Osteocyte (in vitro differentiated cells): Measurements from ENCODE around the gene CAPNS2. TPM values are rescaled to one million over a fixed set of nuclear protein-coding genes. Genes with fewer than 3 reads are reported as not detected.

Source experiments
- DNase-seq: peaks from one replicate; pipeline ENCODE4 v3.0.0; 2021; ENCODE audit warnings: mixed read lengths; ENCODE audit not compliant: unreplicated experiment; ENCODE audit errors: extremely low spot score
- H3K27ac Mint-ChIP-seq: one replicate; pipeline ENCODE4 v1.8.0; 2021; ENCODE audit warnings: mild to moderate bottlenecking, mixed read lengths; ENCODE audit not compliant: unreplicated experiment
- H3K27me3 Mint-ChIP-seq: one replicate; pipeline ENCODE4 v1.8.0; 2021; ENCODE audit warnings: mixed read lengths; ENCODE audit not compliant: unreplicated experiment
- H3K36me3 Mint-ChIP-seq: one replicate; pipeline ENCODE4 v1.8.0; 2021; ENCODE audit warnings: mixed read lengths; ENCODE audit not compliant: unreplicated experiment
- H3K4me1 Mint-ChIP-seq: one replicate; pipeline ENCODE4 v1.8.0; 2021; ENCODE audit warnings: mixed read lengths; ENCODE audit not compliant: unreplicated experiment
- H3K4me3 Mint-ChIP-seq: one replicate; pipeline ENCODE4 v1.8.0; 2021; ENCODE audit warnings: mild to moderate bottlenecking, moderate library complexity, mixed read lengths; ENCODE audit not compliant: unreplicated experiment
- H3K9me3 Mint-ChIP-seq: one replicate; pipeline ENCODE4 v1.8.0; 2021; ENCODE audit warnings: mixed read lengths; ENCODE audit not compliant: unreplicated experiment
- CTCF ChIP-seq: fragments of 200-600 bp; sonication (generic); IDR thresholded peaks from 2 replicates; pipeline ENCODE4 v1.5.0; 2021; ENCODE audit warnings: antibody characterized with exemption, mild to moderate bottlenecking, moderate library complexity
- total RNA-seq: library from RNA; stranded (reverse); gene quantifications from 2 replicates; pipeline ENCODE4 v1.2.1, GENCODE V29; 2021

CAPNS2 gene
- total RNA-seq, 1 donor from 2014 or later, result 0.35 TPM

DNA sequence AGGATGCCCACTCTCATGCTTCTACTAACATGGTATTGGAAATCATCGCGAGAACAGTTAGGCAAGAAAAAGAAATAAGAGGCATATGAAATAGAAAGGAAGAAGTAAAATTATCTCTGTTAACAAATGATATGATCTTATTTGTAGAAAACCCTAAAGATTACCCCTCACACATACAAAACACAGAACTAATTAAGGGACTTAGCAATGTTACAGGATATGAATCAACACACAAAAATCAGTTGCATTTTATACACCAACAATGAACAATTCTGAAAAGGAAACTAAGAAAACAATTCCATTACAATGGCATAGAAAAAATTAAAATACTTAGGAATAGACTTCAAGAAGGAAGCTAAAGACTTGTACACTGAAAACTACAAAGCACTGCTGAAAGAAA, 2.7 kb upstream of the CAPNS2 start:
- peaks cover 45% of the 10 kb centered on the region for H3K4me1 Mint-ChIP-seq
- peaks cover 6% of the 10 kb centered on the region for H3K36me3 Mint-ChIP-seq
- TF ChIP-seq CTCF, result no peak
- no peaks in the 10 kb centered on the region for H3K9me3 Mint-ChIP-seq
- H3K27me3 Mint-ChIP-seq, result no peaks in the 10 kb centered on the region
- no peak overlapping the region for H3K27ac Mint-ChIP-seq
- no peak for DNase-seq
- no peak overlapping the region for H3K4me3 Mint-ChIP-seq

DNA sequence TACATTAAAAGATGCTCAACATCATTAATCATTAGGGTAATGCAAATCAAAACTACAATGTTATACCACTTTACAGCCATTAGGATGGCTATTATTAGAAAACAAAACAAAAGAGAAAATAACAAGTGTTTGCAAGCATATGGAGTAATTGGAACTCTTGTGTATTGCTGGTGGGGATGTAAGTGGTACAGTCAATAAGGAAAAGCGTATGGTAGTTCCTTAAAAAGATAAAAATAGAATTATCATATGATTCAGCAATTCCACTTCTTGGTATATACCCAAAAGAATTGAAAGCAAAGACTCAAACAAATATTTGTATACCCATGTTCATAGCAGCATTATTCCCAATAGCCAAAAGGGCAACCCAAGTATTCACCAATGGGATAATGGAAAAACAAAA, 1.4 kb upstream of the CAPNS2 start:
- Mint-ChIP-seq H3K4me1 (peaks cover 42% of the 10 kb centered on the region), H3K4me3 (no peak overlapping the region), H3K36me3 (peaks cover 6% of the 10 kb centered on the region), H3K27me3 (no peaks in the 10 kb centered on the region), H3K27ac (no peak overlapping the region), H3K9me3 (no peaks in the 10 kb centered on the region)
- no peak for TF ChIP-seq CTCF
- no peak for DNase-seq

DNA sequence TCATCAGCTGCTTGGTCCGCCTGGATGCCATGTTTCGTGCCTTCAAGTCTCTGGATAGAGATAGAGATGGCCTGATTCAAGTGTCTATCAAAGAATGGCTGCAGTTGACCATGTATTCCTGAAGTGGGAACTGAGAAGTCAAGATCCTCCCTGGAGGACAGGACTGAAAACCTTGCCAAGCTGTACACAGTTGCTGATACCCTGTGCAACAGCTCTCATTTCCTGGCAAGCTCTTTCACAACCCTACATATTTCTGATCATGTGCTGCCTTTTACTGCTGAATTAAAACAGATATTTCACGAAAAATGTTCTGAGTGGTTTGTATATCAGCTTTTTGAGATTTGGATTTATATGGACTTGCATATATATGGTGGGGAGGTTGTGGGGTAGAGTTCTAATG, 898 bp downstream of the CAPNS2 start:
- no peaks in the 10 kb centered on the region for H3K9me3 Mint-ChIP-seq
- peaks cover 39% of the 10 kb centered on the region for H3K4me1 Mint-ChIP-seq
- H3K36me3 Mint-ChIP-seq, result peaks cover 3% of the 10 kb centered on the region
- no peak overlapping the region for H3K4me3 Mint-ChIP-seq
- TF ChIP-seq CTCF, result no peak
- peak overlapping the region; percentile 53 for H3K27ac Mint-ChIP-seq
- no peak for DNase-seq
- no peaks in the 10 kb centered on the region for H3K27me3 Mint-ChIP-seq

DNA sequence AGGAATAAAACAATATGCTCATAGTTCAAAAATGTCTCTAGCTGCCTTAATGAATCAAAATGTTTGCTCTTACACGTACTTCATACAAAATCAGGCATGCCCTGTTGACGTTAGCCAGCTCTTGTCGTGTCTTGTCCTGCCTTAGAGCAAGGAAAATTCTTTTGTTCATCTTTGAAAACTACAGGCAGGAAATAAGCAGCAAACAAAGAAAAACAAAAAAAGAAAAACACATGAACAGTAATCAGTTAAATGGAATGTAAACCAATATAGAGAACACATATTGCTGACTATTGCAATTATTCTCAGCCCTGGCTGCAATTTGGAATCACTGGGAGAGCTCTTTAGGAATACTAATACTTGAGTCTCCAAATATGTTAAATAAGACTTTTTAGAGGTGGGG, 1.7 kb downstream of the CAPNS2 start:
- H3K9me3 Mint-ChIP-seq, result no peaks in the 10 kb centered on the region
- H3K27ac Mint-ChIP-seq, result peak overlapping the region; percentile 8
- no peak for TF ChIP-seq CTCF
- H3K36me3 Mint-ChIP-seq, result peaks cover 3% of the 10 kb centered on the region
- DNase-seq, result no peak
- H3K4me1 Mint-ChIP-seq, result peaks cover 43% of the 10 kb centered on the region
- H3K4me3 Mint-ChIP-seq, result no peak overlapping the region
- H3K27me3 Mint-ChIP-seq, result no peaks in the 10 kb centered on the region

- Mint-ChIP-seq H3K36me3 (peaks cover 3% of the 10 kb centered on the region), H3K27me3 (no peaks in the 10 kb centered on the region), H3K9me3 (no peaks in the 10 kb centered on the region), H3K4me3 (no peak overlapping the region), H3K4me1 (peaks cover 37% of the 10 kb centered on the region), H3K27ac (peak overlapping the region; percentile 39)
- TF ChIP-seq CTCF, result no peak
- DNase-seq, result no peak
Measured at GRCh38 chr16:55569025-55569424, 2.5 kb downstream of the CAPNS2 start.
